Thyroid gland (tissue), 4 donors: ENCODE measurements around the gene NPHS2.

Experiments used
- CTCF ChIP-seq, 6 experiments: fragments of 200-600 bp in 3 of 6; fragments of 450-650 bp in 3 of 6; sonication (generic) in 3 of 6; IDR thresholded peaks; one replicate each; pipeline ENCODE4 v1.5.1; 2016 to 2019; ENCODE audit warnings: antibody characterized with exemption in 6 of 6, mild to moderate bottlenecking in 2 of 6, inconsistent platforms in 1 of 6, moderate library complexity in 1 of 6
- POLR2A ChIP-seq, 2 donors: fragments of 450-650 bp; IDR thresholded peaks; one replicate each; pipeline ENCODE4 v1.6.1; 2017; ENCODE audit warnings: antibody characterized with exemption in 2 of 2, mild to moderate bottlenecking in 2 of 2, moderate library complexity in 1 of 2

- TF ChIP-seq CTCF (IDR thresholded peaks at IDR 0.05) = no peak
- TF ChIP-seq POLR2A (IDR thresholded peaks at IDR 0.05) = no peak
Observed at GRCh38 chr1:179589509-179589908, 13.8 kb upstream of the NPHS2 start.
